Measurements from ENCODE around the gene ZFYVE28.

Gene ZFYVE28

GRCh38 chr4:2353222-2354107, 65.0 kb downstream of the ZFYVE28 start:
- no peak for TF ChIP-seq CTCF (IDR thresholded peaks at IDR 0.05; ENCODE audit: low read depth, low read length, missing control alignments)
- in situ Hi-C loops (cut with HindIII; ENCODE audit: low sequenced_read_pairs) = no loop called here
- H3K4me3 ChIP-seq (ENCODE audit: low read depth, low read length) = no peak overlapping the region
- DNase-seq (ENCODE audit: low read depth) = no peak

- in situ Hi-C loops (cut with HindIII; ENCODE audit: low sequenced_read_pairs) = no loop called here
- H3K4me3 ChIP-seq (ENCODE audit: low read depth, low read length) = no peak overlapping the region
- TF ChIP-seq CTCF (IDR thresholded peaks at IDR 0.05; ENCODE audit: low read depth, low read length, missing control alignments) = no peak
- DNase-seq (ENCODE audit: low read depth) = no peak
Observed at GRCh38 chr4:2352729-2353221, 65.7 kb downstream of the ZFYVE28 start.

- no peak for DNase-seq (ENCODE audit: low read depth)
Observed at GRCh38 chr4:2352171-2352570, 66.3 kb downstream of the ZFYVE28 start.

GRCh38 chr4:2350982-2351381, 67.5 kb downstream of the ZFYVE28 start:
- no peak for DNase-seq (ENCODE audit: low read depth)
- in situ Hi-C loops (cut with HindIII; ENCODE audit: low sequenced_read_pairs) = no loop called here
- no peak overlapping the region for H3K4me3 ChIP-seq (ENCODE audit: low read depth, low read length)
- TF ChIP-seq CTCF (IDR thresholded peaks at IDR 0.05; ENCODE audit: low read depth, low read length, missing control alignments) = no peak

More at GRCh38 chr4:2352171-2352570, 66.3 kb downstream of the ZFYVE28 start:
- no peak overlapping the region for H3K4me3 ChIP-seq (ENCODE audit: low read depth, low read length)
- no peak for TF ChIP-seq CTCF (IDR thresholded peaks at IDR 0.05; ENCODE audit: low read depth, low read length, missing control alignments)
- in situ Hi-C loops (cut with HindIII; ENCODE audit: low sequenced_read_pairs) = no loop called here

GRCh38 chr4:2348786-2349185, 69.7 kb downstream of the ZFYVE28 start:
- H3K4me3 ChIP-seq (ENCODE audit: low read depth, low read length) = no peak overlapping the region
- in situ Hi-C loops (cut with HindIII; ENCODE audit: low sequenced_read_pairs) = no loop called here
- no peak for DNase-seq (ENCODE audit: low read depth)
- TF ChIP-seq CTCF (IDR thresholded peaks at IDR 0.05; ENCODE audit: low read depth, low read length, missing control alignments) = no peak

- no peak overlapping the region for H3K4me3 ChIP-seq (ENCODE audit: low read depth, low read length)
- in situ Hi-C loops (cut with HindIII; ENCODE audit: low sequenced_read_pairs) = no loop called here
- no peak for DNase-seq (ENCODE audit: low read depth)
- TF ChIP-seq CTCF (IDR thresholded peaks at IDR 0.05; ENCODE audit: low read depth, low read length, missing control alignments) = no peak
Observed at GRCh38 chr4:2347190-2347589, 71.3 kb downstream of the ZFYVE28 start.
